HuH-7.5 (cell line): ENCODE measurements around the gene MVB12B.

ENCODE experiments used
- DNase-seq: peaks from one replicate; pipeline ENCODE4 v3.0.0; 2011; ENCODE audit warnings: low spot score

MVB12B gene

GRCh38 chr9:126520453-126520852 is 193.8 kb downstream of the MVB12B start:
- DNase-seq = no peak

- DNase-seq = no peak
Measured at GRCh38 chr9:126521089-126521488, 194.5 kb downstream of the MVB12B start.

- DNase-seq = no peak
Measured at GRCh38 chr9:126521551-126521950, 194.9 kb downstream of the MVB12B start.

GRCh38 chr9:126521976-126522590 is 195.5 kb downstream of the MVB12B start:
- DNase-seq = no peak

GRCh38 chr9:126522612-126523356 is 196.2 kb downstream of the MVB12B start:
- no peak for DNase-seq

GRCh38 chr9:126523611-126524111 is 197.0 kb downstream of the MVB12B start:
- no peak for DNase-seq

GRCh38 chr9:126524353-126525077 is 197.9 kb downstream of the MVB12B start:
- DNase-seq = no peak

GRCh38 chr9:126526218-126527108 is 199.8 kb downstream of the MVB12B start:
- DNase-seq = no peak

GRCh38 chr9:126527109-126527825 is 200.6 kb downstream of the MVB12B start:
- no peak for DNase-seq

- no peak for DNase-seq
Measured at GRCh38 chr9:126528111-126528510, 201.5 kb downstream of the MVB12B start.

GRCh38 chr9:126528915-126529314 is 202.3 kb downstream of the MVB12B start:
- DNase-seq = no peak

- DNase-seq = no peak
Measured at GRCh38 chr9:126531035-126531571, 204.5 kb downstream of the MVB12B start.

- no peak for DNase-seq
Measured at GRCh38 chr9:126531591-126531990, 205.0 kb downstream of the MVB12B start.

- DNase-seq = no peak
Measured at GRCh38 chr9:126532019-126532462, 205.4 kb downstream of the MVB12B start.

GRCh38 chr9:126532489-126532888 is 205.9 kb downstream of the MVB12B start:
- DNase-seq = no peak

- DNase-seq = no peak
Measured at GRCh38 chr9:126532951-126533925, 206.6 kb downstream of the MVB12B start.

- no peak for DNase-seq
Measured at GRCh38 chr9:126533926-126534310, 207.3 kb downstream of the MVB12B start.

- no peak for DNase-seq
Measured at GRCh38 chr9:126534431-126535186, 208.0 kb downstream of the MVB12B start.

- DNase-seq = no peak
Measured at GRCh38 chr9:126536131-126536530, 209.5 kb downstream of the MVB12B start.
